Chondrocyte (in vitro differentiated cells): ENCODE results near the gene PATZ1. TPM values are rescaled to one million over a fixed set of nuclear protein-coding genes. Genes with fewer than 3 reads are reported as not detected.

Experiments
- DNase-seq: peaks from one replicate; pipeline ENCODE4 v3.0.0; 2021; ENCODE audit warnings: mixed read lengths, low spot score
- H3K27ac Mint-ChIP-seq: one replicate; pipeline ENCODE4 v1.8.0; 2021; ENCODE audit warnings: mild to moderate bottlenecking, moderate library complexity, mixed read lengths; ENCODE audit not compliant: unreplicated experiment
- H3K27me3 Mint-ChIP-seq: 2 replicates; pipeline ENCODE4 v1.8.0; 2021; ENCODE audit warnings: low read depth, mixed read lengths
- H3K36me3 Mint-ChIP-seq: 2 replicates; pipeline ENCODE4 v1.8.0; 2021; ENCODE audit warnings: low read depth, mixed read lengths
- H3K4me1 Mint-ChIP-seq: 2 replicates; pipeline ENCODE4 v1.8.0; 2021; ENCODE audit warnings: low read depth, mild to moderate bottlenecking, mixed read lengths
- H3K4me3 Mint-ChIP-seq: one replicate; pipeline ENCODE4 v1.8.0; 2021; ENCODE audit warnings: mild to moderate bottlenecking, moderate library complexity, mixed read lengths; ENCODE audit not compliant: unreplicated experiment
- H3K9me3 Mint-ChIP-seq: 2 replicates; pipeline ENCODE4 v1.8.0; 2021; ENCODE audit warnings: low read depth, mixed read lengths
- total RNA-seq: library from RNA; stranded (reverse); gene quantifications from 3 replicates; pipeline ENCODE4 v1.2.1, GENCODE V29; 2021
- TF ChIP-seq, protein P1 (sequence below): fragments of 200-600 bp; sonication (generic); IDR thresholded peaks from 2 replicates; pipeline ENCODE4 v1.5.0; 2021; ENCODE audit warnings: antibody characterized with exemption, mild to moderate bottlenecking, moderate library complexity

PATZ1 gene
- total RNA-seq, 1 donor from 2014 or later = 19.9 TPM

DNA sequence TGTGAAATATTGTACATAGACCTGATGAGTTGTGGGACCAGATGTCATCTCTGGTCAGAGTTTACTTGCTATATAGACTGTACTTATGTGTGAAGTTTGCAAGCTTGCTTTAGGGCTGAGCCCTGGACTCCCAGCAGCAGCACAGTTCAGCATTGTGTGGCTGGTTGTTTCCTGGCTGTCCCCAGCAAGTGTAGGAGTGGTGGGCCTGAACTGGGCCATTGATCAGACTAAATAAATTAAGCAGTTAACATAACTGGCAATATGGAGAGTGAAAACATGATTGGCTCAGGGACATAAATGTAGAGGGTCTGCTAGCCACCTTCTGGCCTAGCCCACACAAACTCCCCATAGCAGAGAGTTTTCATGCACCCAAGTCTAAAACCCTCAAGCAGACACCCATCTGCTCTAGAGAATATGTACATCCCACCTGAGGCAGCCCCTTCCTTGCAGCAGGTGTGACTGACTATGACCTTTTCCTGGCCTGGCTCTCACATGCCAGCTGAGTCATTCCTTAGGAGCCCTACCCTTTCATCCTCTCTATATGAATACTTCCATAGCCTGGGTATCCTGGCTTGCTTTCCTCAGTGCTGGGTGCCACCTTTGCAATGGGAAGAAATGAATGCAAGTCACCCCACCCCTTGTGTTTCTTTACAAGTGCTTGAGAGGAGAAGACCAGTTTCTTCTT lies 66.2 kb downstream of the PATZ1 start:
- no peaks in the 10 kb centered on the region for H3K9me3 Mint-ChIP-seq
- no peak overlapping the region for H3K27ac Mint-ChIP-seq
- peaks cover 19% of the 10 kb centered on the region for H3K36me3 Mint-ChIP-seq
- no peaks in the 10 kb centered on the region for H3K4me1 Mint-ChIP-seq
- H3K4me3 Mint-ChIP-seq = no peak overlapping the region
- H3K27me3 Mint-ChIP-seq = no peaks in the 10 kb centered on the region
- TF ChIP-seq, protein P1, sequence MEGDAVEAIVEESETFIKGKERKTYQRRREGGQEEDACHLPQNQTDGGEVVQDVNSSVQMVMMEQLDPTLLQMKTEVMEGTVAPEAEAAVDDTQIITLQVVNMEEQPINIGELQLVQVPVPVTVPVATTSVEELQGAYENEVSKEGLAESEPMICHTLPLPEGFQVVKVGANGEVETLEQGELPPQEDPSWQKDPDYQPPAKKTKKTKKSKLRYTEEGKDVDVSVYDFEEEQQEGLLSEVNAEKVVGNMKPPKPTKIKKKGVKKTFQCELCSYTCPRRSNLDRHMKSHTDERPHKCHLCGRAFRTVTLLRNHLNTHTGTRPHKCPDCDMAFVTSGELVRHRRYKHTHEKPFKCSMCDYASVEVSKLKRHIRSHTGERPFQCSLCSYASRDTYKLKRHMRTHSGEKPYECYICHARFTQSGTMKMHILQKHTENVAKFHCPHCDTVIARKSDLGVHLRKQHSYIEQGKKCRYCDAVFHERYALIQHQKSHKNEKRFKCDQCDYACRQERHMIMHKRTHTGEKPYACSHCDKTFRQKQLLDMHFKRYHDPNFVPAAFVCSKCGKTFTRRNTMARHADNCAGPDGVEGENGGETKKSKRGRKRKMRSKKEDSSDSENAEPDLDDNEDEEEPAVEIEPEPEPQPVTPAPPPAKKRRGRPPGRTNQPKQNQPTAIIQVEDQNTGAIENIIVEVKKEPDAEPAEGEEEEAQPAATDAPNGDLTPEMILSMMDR = no peak
- no peak for DNase-seq

DNA sequence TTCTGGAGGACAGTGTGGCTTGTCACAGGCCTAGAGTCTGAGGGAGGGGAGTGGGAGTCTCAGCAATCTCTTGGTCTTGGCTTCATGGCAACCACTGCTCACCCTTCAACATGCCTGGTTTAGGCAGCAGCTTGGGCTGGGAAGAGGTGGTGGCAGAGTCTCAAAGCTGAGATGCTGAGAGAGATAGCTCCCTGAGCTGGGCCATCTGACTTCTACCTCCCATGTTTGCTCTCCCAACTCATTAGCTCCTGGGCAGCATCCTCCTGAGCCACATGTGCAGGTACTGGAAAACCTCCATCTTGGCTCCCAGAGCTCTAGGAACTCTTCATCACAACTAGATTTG lies 66.8 kb downstream of the PATZ1 start:
- no peaks in the 10 kb centered on the region for H3K27me3 Mint-ChIP-seq
- H3K27ac Mint-ChIP-seq = no peak overlapping the region
- H3K9me3 Mint-ChIP-seq = no peaks in the 10 kb centered on the region
- H3K4me1 Mint-ChIP-seq = no peaks in the 10 kb centered on the region
- no peak for DNase-seq
- H3K36me3 Mint-ChIP-seq = peaks cover 23% of the 10 kb centered on the region
- TF ChIP-seq, protein P1 = no peak
- no peak overlapping the region for H3K4me3 Mint-ChIP-seq

DNA sequence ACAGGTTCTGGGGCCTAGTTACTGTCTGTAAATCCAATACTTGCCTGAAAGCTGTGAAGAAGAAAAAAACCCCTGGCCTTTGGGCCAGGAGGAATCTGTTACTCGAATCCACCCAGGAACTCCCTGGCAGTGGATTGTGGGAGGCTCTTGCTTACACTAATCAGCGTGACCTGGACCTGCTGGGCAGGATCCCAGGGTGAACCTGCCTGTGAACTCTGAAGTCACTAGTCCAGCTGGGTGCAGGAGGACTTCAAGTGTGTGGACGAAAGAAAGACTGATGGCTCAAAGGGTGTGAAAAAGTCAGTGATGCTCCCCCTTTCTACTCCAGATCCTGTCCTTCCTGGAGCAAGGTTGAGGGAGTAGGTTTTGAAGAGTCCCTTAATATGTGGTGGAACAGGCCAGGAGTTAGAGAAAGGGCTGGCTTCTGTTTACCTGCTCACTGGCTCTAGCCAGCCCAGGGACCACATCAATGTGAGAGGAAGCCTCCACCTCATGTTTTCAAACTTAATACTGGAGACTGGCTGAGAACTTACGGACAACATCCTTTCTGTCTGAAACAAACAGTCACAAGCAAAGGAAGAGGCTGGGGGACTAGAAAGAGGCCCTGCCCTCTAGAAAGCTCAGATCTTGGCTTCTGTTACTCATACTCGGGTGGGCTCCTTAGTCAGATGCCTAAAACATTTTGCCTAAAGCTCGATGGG lies 67.4 kb downstream of the PATZ1 start:
- no peak overlapping the region for H3K27ac Mint-ChIP-seq
- no peaks in the 10 kb centered on the region for H3K27me3 Mint-ChIP-seq
- H3K36me3 Mint-ChIP-seq = peaks cover 26% of the 10 kb centered on the region
- no peak for DNase-seq
- TF ChIP-seq, protein P1 = no peak
- H3K4me1 Mint-ChIP-seq = no peaks in the 10 kb centered on the region
- H3K4me3 Mint-ChIP-seq = no peak overlapping the region
- no peaks in the 10 kb centered on the region for H3K9me3 Mint-ChIP-seq

DNA sequence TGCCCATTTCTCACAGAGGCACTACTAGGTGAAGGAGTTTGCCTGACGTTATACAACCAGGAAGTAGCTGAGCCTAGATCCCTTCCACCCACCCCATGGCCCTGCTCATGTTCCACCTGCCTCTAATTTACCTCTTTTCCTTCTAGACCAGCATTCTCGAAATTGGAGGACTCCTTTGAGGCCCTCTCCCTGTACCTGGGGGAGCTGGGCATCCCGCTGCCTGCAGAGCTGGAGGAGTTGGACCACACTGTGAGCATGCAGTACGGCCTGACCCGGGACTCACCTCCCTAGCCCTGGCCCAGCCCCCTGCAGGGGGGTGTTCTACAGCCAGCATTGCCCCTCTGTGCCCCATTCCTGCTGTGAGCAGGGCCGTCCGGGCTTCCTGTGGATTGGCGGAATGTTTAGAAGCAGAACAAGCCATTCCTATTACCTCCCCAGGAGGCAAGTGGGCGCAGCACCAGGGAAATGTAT lies 68.0 kb downstream of the PATZ1 start:
- Mint-ChIP-seq H3K27me3 (no peaks in the 10 kb centered on the region), H3K36me3 (peaks cover 26% of the 10 kb centered on the region), H3K27ac (no peak overlapping the region), H3K4me1 (no peaks in the 10 kb centered on the region), H3K9me3 (no peaks in the 10 kb centered on the region), H3K4me3 (no peak overlapping the region)
- TF ChIP-seq, protein P1 = no peak
- DNase-seq = no peak

DNA sequence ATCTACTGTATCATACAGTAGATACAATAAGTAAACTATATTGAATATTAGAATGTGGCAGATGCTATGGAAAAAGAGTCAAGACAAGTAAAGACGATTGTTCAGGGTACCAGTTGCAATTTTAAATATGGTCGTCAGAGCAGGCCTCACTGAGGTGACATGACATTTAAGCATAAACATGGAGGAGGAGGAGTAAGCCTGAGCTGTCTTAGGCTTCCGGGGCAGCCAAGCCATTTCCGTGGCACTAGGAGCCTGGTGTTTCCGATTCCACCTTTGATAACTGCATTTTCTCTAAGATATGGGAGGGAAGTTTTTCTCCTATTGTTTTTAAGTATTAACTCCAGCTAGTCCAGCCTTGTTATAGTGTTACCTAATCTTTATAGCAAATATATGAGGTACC lies 68.4 kb downstream of the PATZ1 start:
- no peak overlapping the region for H3K27ac Mint-ChIP-seq
- no peaks in the 10 kb centered on the region for H3K9me3 Mint-ChIP-seq
- TF ChIP-seq, protein P1 = no peak
- no peaks in the 10 kb centered on the region for H3K27me3 Mint-ChIP-seq
- no peak overlapping the region for H3K4me3 Mint-ChIP-seq
- peaks cover 26% of the 10 kb centered on the region for H3K36me3 Mint-ChIP-seq
- DNase-seq = no peak
- H3K4me1 Mint-ChIP-seq = no peaks in the 10 kb centered on the region
